ENCODE results near the gene PIGU.

DNA sequence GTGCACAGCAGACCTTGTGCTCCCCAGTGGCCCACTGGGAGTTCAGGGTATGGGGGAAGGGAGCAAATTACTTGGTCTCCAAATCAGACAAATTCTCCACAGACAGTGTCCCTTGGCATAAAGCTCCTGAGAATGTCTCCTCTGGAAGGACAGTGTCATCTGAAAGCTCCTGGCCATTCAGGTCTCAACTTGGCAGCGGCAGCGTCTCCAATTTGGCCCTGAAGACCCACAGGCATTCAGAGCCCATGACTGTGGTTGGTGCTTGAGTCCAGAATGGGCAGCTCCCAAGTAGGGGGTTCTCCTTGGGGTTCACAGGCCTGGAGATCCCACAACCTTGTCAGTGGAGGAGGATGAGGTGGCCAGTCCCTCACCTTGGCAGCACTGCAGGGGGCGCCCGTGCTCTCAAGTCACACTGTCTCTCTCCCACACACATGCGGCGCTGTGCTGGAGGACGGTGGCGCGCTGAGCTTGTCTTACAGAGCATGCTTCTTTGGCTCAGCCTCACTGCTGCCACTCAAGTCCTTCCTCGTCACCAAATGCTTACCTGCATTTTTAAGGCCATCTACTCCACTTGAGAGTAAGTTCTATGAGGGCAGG is 140.0 kb downstream of the PIGU start:
- TF ChIP-seq EZH2 (IDR thresholded peaks at IDR 0.05; ENCODE audit: insufficient read depth, poor library complexity, severe bottlenecking): no peak
- no peak for TF ChIP-seq EZH2phosphoT487 (IDR thresholded peaks at IDR 0.05; ENCODE audit: insufficient read depth, low read depth)
